HL-60 (cell line): ENCODE data around the gene IFITM10.

Experiments
- DNase-seq, 2 experiments: peaks; one replicate each; pipeline ENCODE4 v3.0.0-alpha.2; 2010 to 2020; ENCODE audit warnings: low read depth in 1 of 2, low spot score in 1 of 2
- H3K27ac ChIP-seq: fragments of 250-450 bp; sonication (Bioruptor Pico); replicated peaks from 2 replicates; pipeline ENCODE4 v1.5.1; 2020; ENCODE audit warnings: mild to moderate bottlenecking, moderate library complexity
- H3K27me3 ChIP-seq: fragments of 250-450 bp; sonication (Bioruptor Pico); 2 replicates; pipeline ENCODE4 v1.5.1; 2021; ENCODE audit warnings: mild to moderate bottlenecking, moderate library complexity; ENCODE audit not compliant: insufficient read depth, poor library complexity, severe bottlenecking
- H3K4me3 ChIP-seq: replicated peaks from 2 replicates; pipeline ENCODE4 v1.5.1; 2011; ENCODE audit warnings: mild to moderate bottlenecking, control low read depth, low read length; ENCODE audit not compliant: insufficient read depth
- CTCF ChIP-seq: IDR thresholded peaks from one replicate; pipeline ENCODE4 v1.5.1; 2011; ENCODE audit warnings: low read length, control low read depth, inconsistent platforms; ENCODE audit not compliant: insufficient read depth
- GABPA ChIP-seq: IDR thresholded peaks from 2 replicates; pipeline ENCODE4 v1.6.1; 2012; ENCODE audit warnings: low read depth
- POLR2AphosphoS5 ChIP-seq: IDR thresholded peaks from 2 replicates; pipeline ENCODE4 v1.6.1; 2012; ENCODE audit warnings: low read depth
- REST ChIP-seq: IDR thresholded peaks from 2 replicates; pipeline ENCODE4 v1.6.1; 2012; ENCODE audit warnings: low read depth; ENCODE audit not compliant: insufficient replicate concordance
- SPI1 ChIP-seq: IDR thresholded peaks from 2 replicates; pipeline ENCODE4 v1.6.1; 2012; ENCODE audit warnings: low read depth, mild to moderate bottlenecking, borderline replicate concordance

Gene IFITM10

GRCh38 chr11:1752907-1753228 is 2.5 kb upstream of the IFITM10 start:
- DNase-seq = no peak
- Histone ChIP-seq H3K4me3 (no peak overlapping the region), H3K27ac (no peak overlapping the region), H3K27me3 (peaks cover 12% of the 10 kb centered on the region)
- TF ChIP-seq GABPA (no peak), POLR2AphosphoS5 (no peak), REST (no peak), CTCF (no peak), SPI1 (no peak)

- H3K27me3 ChIP-seq = peaks cover 12% of the 10 kb centered on the region
- no peak overlapping the region for H3K4me3 ChIP-seq
- H3K27ac ChIP-seq = no peak overlapping the region
- TF ChIP-seq SPI1 = no peak
- TF ChIP-seq POLR2AphosphoS5 = no peak
- TF ChIP-seq CTCF = no peak
- no peak for TF ChIP-seq GABPA
- no peak for TF ChIP-seq REST
- no peak for DNase-seq
Observed at GRCh38 chr11:1751999-1752906, 1.9 kb upstream of the IFITM10 start.

GRCh38 chr11:1751531-1751921 is 1.1 kb upstream of the IFITM10 start:
- no peak for TF ChIP-seq POLR2AphosphoS5
- TF ChIP-seq CTCF = no peak
- no peak for TF ChIP-seq GABPA
- no peak for TF ChIP-seq REST
- no peak for TF ChIP-seq SPI1
- peaks cover 12% of the 10 kb centered on the region for H3K27me3 ChIP-seq
- no peak overlapping the region for H3K27ac ChIP-seq
- H3K4me3 ChIP-seq = no peak overlapping the region
- DNase-seq = no peak
